ENCODE measurements around the gene LUC7L3. TPM values are rescaled to one million over a fixed set of nuclear protein-coding genes. Genes with fewer than 3 reads are reported as not detected.
A peak's percentile ranks its signal among the peaks of the same experiment; 100 is the strongest.

The LUC7L3 gene
- total and polyA plus RNA-seq, 2 experiments from 2014 or later = 69.3 to 501 TPM

DNA sequence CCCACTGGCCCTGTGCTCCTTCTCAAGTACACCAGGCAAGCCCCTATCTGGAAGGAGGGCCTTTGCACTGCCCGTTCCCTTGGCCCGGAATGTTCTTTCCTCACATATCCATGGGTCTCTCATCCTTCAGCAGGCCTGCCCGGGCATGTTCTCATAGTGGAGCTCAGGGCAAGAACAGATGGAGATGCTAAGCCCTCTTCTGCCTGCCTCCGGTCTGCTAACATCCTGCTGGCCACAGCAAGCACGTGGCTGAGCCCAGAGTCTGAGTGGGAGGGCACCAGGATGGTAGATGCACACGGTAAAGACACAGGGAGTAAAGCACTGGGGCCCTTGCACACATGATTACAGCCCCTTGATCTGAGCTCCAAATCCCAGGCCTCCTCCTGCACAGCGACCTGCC, 67.7 kb downstream of the LUC7L3 start:
- H3K27ac ChIP-seq (ENCODE audit: low read depth) = no peak overlapping the region
- peak overlapping the region; percentile 59 for H2AFZ ChIP-seq
- TF ChIP-seq POLR2AphosphoS5 (IDR thresholded peaks at IDR 0.05; ENCODE audit: low read depth) (no peak), EZH2 (IDR thresholded peaks at IDR 0.05; ENCODE audit: low read depth, unreplicated experiment) (no peak), ZNF331 (CRISPR knock-in tag; IDR thresholded peaks at IDR 0.05; ENCODE audit: low read depth) (no peak), STAT1 (IDR thresholded peaks at IDR 0.05; ENCODE audit: unreplicated experiment) (no peak), REST (IDR thresholded peaks at IDR 0.05; ENCODE audit: unreplicated experiment) (no peak), NANOG (IDR thresholded peaks at IDR 0.05; ENCODE audit: borderline replicate concordance) (no peak), JUNB (IDR thresholded peaks at IDR 0.05; ENCODE audit: unreplicated experiment) (no peak), ZNF114 (CRISPR knock-in tag; IDR thresholded peaks at IDR 0.05) (no peak), CREB1 (CRISPR knock-in tag; IDR thresholded peaks at IDR 0.05; ENCODE audit: low read depth) (no peak), ZNF462 (CRISPR knock-in tag; IDR thresholded peaks at IDR 0.05) (no peak), EZH2phosphoT487 (IDR thresholded peaks at IDR 0.05; ENCODE audit: unreplicated experiment) (no peak)
- TF ChIP-seq, protein P1, sequence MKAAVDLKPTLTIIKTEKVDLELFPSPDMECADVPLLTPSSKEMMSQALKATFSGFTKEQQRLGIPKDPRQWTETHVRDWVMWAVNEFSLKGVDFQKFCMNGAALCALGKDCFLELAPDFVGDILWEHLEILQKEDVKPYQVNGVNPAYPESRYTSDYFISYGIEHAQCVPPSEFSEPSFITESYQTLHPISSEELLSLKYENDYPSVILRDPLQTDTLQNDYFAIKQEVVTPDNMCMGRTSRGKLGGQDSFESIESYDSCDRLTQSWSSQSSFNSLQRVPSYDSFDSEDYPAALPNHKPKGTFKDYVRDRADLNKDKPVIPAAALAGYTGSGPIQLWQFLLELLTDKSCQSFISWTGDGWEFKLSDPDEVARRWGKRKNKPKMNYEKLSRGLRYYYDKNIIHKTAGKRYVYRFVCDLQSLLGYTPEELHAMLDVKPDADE (IDR thresholded peaks at IDR 0.05) = no peak
- TF ChIP-seq, protein P2, sequence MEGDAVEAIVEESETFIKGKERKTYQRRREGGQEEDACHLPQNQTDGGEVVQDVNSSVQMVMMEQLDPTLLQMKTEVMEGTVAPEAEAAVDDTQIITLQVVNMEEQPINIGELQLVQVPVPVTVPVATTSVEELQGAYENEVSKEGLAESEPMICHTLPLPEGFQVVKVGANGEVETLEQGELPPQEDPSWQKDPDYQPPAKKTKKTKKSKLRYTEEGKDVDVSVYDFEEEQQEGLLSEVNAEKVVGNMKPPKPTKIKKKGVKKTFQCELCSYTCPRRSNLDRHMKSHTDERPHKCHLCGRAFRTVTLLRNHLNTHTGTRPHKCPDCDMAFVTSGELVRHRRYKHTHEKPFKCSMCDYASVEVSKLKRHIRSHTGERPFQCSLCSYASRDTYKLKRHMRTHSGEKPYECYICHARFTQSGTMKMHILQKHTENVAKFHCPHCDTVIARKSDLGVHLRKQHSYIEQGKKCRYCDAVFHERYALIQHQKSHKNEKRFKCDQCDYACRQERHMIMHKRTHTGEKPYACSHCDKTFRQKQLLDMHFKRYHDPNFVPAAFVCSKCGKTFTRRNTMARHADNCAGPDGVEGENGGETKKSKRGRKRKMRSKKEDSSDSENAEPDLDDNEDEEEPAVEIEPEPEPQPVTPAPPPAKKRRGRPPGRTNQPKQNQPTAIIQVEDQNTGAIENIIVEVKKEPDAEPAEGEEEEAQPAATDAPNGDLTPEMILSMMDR (conservative IDR thresholded peaks at IDR 0.05; ENCODE audit: low read depth in 2 of 2) = no peak
- DNase-seq (ENCODE audit: low spot score) (no peak), ATAC-seq (no peak)
- Mint-ChIP-seq H3K27ac (peak overlapping the region; percentile 46), H3K9me3 (no peaks in the 10 kb centered on the region), H3K4me1 (peaks cover 8% of the 10 kb centered on the region), H3K36me3 (ENCODE audit: low read depth) (no peaks in the 10 kb centered on the region), H3K4me3 (no peak overlapping the region; the same call in 2 of the 3 replicates), H3K27me3 (ENCODE audit: insufficient read depth, low read depth, poor library complexity) (peaks cover 9% of the 10 kb centered on the region)
- H3K36me3 ChIP-seq (ENCODE audit: insufficient read depth) = no peaks in the 10 kb centered on the region
- no peak overlapping the region for H3K4me2 ChIP-seq
- H3K9me2 ChIP-seq (ENCODE audit: insufficient read depth) = no peaks in the 10 kb centered on the region
- no peaks in the 10 kb centered on the region for H3F3A ChIP-seq (replicated peaks; ENCODE audit: low read depth)
- H4K20me1 ChIP-seq (replicated peaks; ENCODE audit: insufficient read depth) = no peaks in the 10 kb centered on the region
- H3K27me3 ChIP-seq (ENCODE audit: insufficient read depth) = no peaks in the 10 kb centered on the region
- H3K4me3 ChIP-seq = no peak overlapping the region
- H3K79me2 ChIP-seq (replicated peaks; ENCODE audit: insufficient read depth) = no peaks in the 10 kb centered on the region
- H3K4me1 ChIP-seq (ENCODE audit: insufficient read depth) = peaks cover 8% of the 10 kb centered on the region

Data from GM23338 (cell line).